Fibroblast of lung (primary cell): ENCODE data around the gene KCNMA1.

Experiments
- CTCF ChIP-seq, 2 donors: IDR thresholded peaks in 1 of 2; conservative IDR thresholded peaks in 1 of 2; 1 replicate in 1 of 2; 2 replicates in 1 of 2; pipeline ENCODE4 v1.5.1; 2011 to 2012; ENCODE audit warnings: low read length in 2 of 2, control low read depth in 1 of 2, inconsistent platforms in 1 of 2, low read depth in 1 of 2, mild to moderate bottlenecking in 1 of 2
- EZH2 ChIP-seq: IDR thresholded peaks from 2 replicates; pipeline ENCODE4 v1.5.1; 2012; ENCODE audit warnings: low read length, control low read depth, mild to moderate bottlenecking; ENCODE audit errors: missing control alignments

- TF ChIP-seq CTCF (conservative IDR thresholded peaks at IDR 0.05 in 1 of 2, IDR thresholded peaks at IDR 0.05 in 1 of 2; ENCODE audit: low read depth in 1 of 2, low read length in 2 of 2), result no peak
- TF ChIP-seq EZH2, result no peak
Measured at GRCh38 chr10:77531441-77532001, 106.1 kb downstream of the KCNMA1 start.
